HG03439 (cell line): ENCODE results near the gene STYK1.
"Not testable (repeated sequence)": the region's sequence is repeated elsewhere in the genome, so short reads cannot be mapped to it uniquely, and the experiment has no call there.

Experiments used
- ATAC-seq: cut with Tn5 transposase; IDR thresholded peaks from one replicate; pipeline ENCODE4 v1.9.1; 2021; ENCODE audit warnings: mild to moderate bottlenecking, moderate library complexity; ENCODE audit not compliant: unreplicated experiment

The STYK1 gene

GRCh38 chr12:10623131-10623530 is 50.7 kb downstream of the STYK1 start:
- ATAC-seq = no peak

- no peak for ATAC-seq
Observed at GRCh38 chr12:10621278-10621677, 52.6 kb downstream of the STYK1 start.

- ATAC-seq = no peak
Observed at GRCh38 chr12:10620078-10620779, 53.6 kb downstream of the STYK1 start.

DNA sequence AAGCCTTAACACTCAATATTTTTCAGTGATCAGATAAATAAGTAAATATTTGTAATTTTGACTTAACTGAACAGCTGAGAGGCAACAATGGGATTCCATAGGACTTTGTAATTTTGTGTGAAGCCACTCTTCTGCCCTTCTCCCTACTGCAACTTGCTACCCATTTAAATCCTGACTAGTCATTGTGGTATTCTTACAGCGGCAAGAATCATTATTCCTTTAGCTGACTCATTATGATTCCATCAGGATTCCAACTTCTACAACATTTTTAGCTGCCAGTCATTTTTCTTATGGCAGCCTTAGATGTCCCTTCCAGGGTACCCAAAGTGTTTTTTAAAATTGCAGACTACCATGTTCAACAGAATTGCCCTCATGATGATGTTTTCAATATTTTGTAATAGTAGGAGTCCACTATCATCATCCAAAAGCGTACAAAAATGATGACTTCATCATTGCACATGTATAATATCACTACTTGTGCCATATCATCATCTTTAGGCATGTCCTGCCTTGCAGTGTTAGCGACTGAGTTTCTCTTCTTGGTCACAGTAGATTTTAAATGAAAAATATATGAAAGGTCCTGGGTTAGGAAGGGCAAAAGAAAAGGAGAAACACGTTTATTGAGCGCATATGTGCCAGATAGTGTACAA is 55.4 kb downstream of the STYK1 start:
- no peak for ATAC-seq

DNA sequence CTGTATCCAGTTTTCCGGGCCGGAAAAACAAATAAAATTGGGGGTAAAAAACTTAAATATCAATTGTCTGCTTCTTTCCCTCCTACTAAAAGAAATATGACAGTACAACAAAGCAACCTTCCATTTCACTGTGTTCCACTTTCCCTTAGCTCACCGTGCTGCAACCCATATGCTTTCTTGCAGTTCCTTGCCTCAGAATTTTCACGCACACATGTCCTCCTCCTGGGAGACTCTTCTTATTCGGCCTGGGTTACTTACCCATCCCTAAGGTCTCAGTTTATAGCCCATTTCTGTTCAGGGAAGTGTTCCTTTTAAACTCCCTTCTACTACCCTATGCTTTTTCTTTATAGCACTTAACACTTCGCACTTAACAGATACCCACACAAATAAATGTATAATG is 56.0 kb downstream of the STYK1 start:
- no peak for ATAC-seq

DNA sequence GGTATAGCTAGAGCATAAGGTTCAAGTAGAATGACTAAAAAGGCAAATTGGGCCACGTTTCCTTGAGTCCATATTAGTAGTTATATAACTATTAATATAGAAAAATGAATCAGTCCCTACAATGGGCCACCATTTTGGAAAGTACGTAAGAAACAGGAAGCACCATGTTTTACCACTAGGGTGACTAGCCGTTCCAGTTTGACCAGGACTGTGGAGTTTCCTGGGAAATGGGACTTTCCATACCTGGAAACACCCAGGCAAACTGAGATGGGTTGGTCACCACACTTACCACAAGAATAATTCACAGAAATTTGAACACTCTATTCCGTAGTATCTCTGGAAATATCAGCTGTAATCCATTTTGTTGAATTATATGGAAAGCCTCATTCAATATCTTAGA is 58.3 kb downstream of the STYK1 start:
- no peak for ATAC-seq

DNA sequence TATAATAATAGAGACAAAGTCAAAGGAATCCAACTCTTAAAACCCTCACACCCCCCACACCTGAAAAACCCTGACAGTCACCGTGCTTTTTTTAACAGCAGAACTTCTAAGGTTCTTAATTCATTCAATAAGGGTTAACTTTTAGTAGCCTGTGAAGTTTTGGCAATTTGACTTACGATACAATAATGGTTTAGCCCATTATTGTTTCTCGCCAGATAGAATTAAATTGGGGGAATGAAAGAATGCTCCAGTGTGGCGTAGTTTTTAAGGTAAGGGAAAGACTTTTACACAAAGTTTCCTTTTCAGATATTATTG is 59.8 kb downstream of the STYK1 start:
- no peak for ATAC-seq

- ATAC-seq = peak; percentile 96
Observed at GRCh38 chr12:10613349-10614055, 60.4 kb downstream of the STYK1 start, which contains the start of gene MAGOHB. TSS of gene MAGOHB (minus strand) at chr12:10613609. CDS start at chr12:10613532, 77 bp downstream.

DNA sequence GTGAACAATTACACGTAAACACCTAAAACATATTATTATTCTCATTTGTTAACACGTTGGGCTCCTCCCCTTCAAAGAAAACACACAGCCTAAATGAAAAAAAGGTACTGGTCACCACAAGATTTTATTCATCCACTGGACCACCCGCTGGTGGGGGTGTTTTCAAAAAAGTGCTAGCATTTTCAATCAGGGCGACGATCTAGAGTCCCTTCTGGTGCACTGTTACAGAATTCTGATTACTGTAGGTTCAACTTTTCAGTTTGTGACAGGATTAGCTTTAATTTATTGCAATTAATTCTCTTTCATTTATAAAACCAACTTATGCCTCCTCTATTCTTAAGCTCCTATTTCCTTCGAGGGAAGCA is 60.9 kb downstream of the STYK1 start:
- peak; percentile 21 for ATAC-seq

- ATAC-seq = no peak
Observed at GRCh38 chr12:10612110-10612509, 61.7 kb downstream of the STYK1 start.

DNA sequence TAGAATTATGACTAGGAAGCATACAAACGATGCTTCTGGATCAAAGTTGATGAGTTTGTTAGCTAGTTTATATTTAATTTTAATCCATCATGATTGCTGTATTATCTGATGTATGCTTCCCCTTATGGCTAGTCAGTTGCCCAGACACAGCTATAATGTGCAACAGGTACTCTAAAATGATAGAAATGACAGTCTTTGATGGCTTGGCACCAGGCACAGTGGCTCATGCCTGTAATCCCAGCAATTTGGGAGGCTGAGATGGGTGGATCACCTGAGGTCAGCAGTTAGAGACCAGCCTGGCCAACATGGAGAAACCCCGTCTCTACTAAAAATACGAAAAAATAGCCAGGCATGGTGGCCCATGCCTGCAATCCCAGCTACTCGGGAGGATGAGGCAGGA is 62.6 kb downstream of the STYK1 start:
- not testable (repeated sequence) for ATAC-seq

GRCh38 chr12:10610188-10610587 is 63.7 kb downstream of the STYK1 start:
- no peak for ATAC-seq

GRCh38 chr12:10607885-10608458 is 65.9 kb downstream of the STYK1 start:
- ATAC-seq = no peak

GRCh38 chr12:10601860-10602259 is 72.0 kb downstream of the STYK1 start:
- ATAC-seq = no peak

DNA sequence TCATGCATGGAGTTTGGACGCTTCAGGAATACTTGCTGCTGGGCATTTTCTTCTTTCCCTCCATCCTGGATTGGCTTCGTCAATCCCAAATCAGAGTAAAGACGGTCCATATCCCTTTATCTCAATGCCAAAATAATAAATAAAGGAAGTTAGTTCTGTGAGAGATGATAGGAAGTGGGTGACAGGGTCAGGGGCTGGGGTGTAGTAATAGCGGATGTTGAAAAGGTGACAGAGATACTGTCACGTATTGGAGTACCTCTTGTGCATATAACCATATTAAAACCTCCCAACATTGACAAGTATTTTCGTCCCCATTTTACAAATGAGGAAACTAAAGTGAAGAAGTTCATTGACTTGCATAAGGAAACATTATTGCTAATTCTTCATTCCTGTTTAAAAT is 72.9 kb downstream of the STYK1 start:
- ATAC-seq = no peak

- no peak for ATAC-seq
Observed at GRCh38 chr12:10595881-10596280, 78.0 kb downstream of the STYK1 start.

- no peak for ATAC-seq
Observed at GRCh38 chr12:10590966-10591365, 82.9 kb downstream of the STYK1 start.

- no peak for ATAC-seq
Observed at GRCh38 chr12:10584415-10584814, 89.4 kb downstream of the STYK1 start.

- ATAC-seq = no peak
Observed at GRCh38 chr12:10582704-10583103, 91.1 kb downstream of the STYK1 start.

GRCh38 chr12:10582133-10582532 is 91.7 kb downstream of the STYK1 start:
- not testable (repeated sequence) for ATAC-seq

DNA sequence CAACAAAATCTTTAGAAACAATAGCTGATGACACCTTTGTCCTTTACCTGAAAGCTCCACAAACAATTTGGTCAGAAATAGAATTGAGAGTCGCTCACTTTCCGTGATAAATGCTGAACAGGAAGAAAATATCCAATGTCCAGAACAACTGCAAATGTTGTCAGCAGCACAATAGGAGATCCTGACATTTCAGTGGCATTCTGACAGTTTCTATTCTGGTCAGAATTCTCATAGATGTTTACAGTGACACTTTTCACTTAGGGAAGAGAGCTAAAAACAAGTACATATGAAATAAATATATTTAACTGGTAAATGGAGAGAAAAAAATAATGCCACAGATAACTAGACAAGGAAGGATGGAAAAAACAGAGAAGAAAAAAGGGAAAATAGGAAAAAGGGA is 99.5 kb downstream of the STYK1 start:
- ATAC-seq = no peak

GRCh38 chr12:10572021-10572490 is 101.8 kb downstream of the STYK1 start:
- not testable (repeated sequence) for ATAC-seq
